Cortex of kidney (tissue), 1 donor: ENCODE measurements around the gene CLEC4G.
"Not testable (repeated sequence)": the region's sequence is repeated elsewhere in the genome, so short reads cannot be mapped to it uniquely, and the experiment has no call there.

Experiments used
- DNase-seq: peaks from one replicate; lab custom pipeline; 2025; lab: John Stamatoyannopoulos, UW

CLEC4G gene

DNA sequence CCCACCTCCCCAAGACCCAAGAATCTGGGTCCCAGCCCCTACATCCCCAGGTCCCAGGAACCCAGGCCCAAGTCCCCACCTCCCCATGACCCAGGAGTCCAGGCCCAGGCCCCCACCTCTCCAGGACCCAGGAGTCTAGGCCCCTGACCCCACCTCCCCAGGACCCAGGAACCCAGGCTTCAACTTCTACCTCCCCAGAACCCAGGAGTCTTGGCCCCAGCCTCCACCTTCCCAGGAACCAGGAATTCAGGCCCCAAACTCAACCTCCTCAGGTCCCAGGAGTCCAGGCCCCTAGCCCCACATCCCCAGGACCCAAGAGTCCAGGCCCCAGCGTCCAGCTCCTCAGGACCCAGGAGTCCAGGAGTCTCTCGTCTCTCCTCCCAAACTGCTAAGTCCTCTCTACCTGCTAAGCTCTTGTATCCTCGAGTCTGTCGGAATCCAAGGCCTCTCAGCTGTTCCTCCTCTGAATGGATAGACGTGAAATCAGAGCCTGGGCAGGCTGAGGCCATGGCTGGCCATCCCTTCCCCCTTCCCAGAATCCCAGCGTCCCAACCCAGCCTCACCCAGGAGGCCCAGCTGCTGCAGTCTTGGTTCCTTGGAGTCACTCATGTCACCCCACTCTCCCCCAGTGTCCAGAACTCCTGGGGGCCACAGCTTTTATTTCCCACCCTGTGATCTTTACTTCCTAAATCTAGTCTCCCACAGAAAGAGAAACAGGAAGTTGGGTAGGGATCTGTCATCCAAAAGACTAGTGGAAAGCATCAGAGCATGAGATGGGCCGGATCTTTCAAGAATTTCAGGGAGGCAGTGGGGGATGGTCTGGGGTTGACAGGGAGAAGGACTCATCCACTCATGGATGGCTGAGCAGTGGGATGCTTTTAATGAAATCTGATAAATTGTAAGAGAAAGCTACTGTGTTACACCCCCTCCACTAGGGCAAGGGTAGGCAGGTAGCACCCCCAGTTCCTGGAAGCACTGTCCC, 15.3 kb upstream of the CLEC4G start, which contains the start of gene CD209:
CD209 (minus strand) TSS at position 632 of the 982 bp plus-strand sequence; CDS start at position 609, 23 bp downstream.
- DNase-seq: no peak

DNA sequence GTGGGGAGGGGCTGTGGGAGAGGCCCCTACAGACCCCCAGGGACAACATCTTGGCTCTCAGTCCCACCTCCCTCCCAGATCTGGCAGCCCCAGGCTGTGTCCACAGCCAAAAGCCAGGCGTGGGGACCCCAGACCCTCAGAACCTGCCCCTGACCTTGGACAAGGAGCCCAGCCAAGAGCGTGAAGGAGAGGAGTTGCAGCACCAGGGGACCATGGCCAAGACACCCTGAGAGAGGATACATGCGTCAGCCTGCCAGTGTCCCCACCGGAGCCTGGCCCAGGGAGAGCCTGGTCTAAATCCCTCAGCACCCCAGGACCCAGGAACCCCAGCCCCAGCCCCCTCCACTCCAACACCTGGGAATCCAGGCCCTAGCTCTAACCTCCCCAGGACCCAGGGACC, 14.4 kb upstream of the CLEC4G start:
- not testable (repeated sequence) for DNase-seq

DNA sequence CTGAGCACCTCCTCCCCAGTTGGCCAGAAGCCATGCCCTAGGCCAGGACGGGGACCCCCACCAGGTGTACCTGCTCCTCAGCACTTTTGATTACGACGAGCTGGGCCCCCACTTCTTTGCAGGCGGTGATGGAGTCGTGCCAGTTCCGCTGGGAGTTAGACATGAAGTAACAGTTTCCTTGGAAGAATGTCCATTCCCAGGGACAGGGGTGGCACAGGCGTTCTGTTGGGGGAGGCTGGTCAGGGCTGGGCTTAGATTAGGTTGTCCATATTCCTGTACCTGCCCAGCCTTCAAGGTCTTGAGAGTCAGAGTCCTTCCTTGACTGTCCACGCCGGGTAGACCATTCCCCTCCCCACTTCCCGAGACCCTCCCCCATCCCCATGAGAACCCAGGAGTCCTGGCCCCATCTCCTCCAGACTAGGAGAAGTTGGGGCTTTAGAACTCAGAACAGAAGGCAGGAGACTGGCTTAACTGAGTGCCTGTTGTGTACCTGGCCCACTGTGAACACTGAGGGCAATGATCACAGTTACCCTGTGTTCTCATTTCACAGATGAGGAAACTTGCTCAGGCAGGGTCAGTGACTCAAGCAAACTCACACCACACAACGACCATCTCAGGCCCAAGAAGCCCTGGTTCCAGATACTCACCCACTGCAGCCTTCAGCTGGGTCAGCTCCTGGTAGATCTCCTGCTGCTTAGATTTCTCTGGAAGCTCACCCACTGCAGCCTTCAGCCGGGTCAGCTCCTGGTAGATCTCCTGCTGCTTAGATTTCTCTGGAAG, 13.2 kb upstream of the CLEC4G start:
- DNase-seq: no peak

DNA sequence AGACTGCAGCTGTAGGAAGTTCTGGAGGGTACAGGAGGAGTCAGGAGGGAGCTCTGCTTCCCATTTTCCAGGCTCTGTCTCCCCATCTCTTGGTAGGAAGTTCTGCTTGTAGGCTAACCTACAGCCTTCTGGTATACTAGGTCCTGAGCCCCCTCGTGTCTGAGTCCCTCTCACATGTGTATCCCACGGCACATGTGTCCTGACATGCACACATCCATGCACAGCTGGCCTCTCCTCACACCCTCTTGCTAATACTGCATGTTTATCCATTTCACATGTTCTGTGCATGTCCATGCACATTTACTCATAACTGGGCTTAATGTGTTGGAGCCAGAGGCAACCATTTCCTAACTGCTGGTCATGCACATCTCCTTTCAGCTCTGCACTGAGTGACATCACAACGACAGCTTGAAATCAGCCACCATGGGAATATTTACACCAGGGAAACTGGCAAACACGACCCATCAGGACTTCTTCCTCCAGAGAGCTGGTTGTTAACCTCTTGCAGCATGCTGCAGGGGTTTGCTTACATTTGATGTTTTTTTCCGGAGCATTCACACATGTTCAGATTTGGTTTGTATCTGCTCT, 12.4 kb upstream of the CLEC4G start:
- DNase-seq: no peak

DNA sequence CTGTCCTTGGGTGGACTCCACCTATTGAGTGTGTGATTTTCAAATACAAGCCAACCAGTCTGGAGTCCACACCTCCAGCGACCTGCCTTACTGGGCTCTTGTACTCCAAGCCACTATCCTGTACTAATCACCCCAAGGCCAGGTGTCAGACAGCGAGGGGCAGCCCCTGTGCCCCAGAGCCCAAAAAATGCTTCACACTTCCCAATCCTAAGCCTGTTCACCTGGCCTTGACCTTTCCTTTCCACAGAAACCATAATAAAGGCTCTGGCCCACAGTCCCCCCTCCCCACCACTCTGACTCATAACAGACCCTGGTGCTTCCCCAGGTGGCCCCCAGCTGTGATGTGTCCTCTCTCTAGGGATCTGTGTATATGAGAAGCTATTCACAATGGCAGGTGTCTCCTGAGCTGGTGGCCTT, 11.5 kb upstream of the CLEC4G start:
- DNase-seq: no peak

DNA sequence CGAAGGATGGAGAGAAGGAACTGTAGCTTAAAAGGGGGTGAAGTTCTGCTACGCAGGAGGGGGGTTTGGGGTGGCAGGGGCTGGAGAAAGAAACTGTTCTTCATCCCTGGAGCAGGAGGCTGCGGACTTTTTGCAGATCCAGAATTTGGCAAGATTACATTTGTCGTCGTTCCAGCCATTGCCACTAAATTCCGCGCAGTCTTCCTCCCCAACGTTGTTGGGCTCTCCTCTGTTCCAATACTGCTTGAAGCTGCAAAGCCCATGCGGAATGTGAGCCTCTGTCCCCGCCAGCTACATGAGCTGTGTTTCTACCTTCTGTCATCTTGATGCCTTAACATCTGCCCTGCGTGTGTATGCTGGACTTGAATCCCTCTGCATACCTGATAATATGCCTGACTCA, 11.1 kb upstream of the CLEC4G start:
- DNase-seq: no peak

DNA sequence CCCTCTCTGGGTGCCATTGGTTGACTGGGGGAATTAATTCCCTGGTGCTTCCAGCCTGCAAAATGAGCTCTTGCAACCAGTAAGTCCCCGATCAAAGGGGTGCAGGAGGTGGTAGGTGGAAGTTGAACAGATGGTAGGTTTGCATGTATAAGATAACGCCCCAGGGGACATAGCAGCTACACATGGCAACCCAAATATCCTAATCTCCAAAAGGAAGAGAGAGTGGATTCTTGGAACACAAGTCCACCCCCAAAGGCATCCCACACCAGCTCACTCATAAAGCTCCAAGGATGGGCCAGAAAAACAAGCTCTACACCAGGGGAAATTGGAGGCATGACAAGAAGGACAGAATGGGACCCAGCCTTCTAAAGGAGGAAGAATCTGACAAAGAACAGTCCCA, 10.7 kb upstream of the CLEC4G start:
- DNase-seq: no peak

DNA sequence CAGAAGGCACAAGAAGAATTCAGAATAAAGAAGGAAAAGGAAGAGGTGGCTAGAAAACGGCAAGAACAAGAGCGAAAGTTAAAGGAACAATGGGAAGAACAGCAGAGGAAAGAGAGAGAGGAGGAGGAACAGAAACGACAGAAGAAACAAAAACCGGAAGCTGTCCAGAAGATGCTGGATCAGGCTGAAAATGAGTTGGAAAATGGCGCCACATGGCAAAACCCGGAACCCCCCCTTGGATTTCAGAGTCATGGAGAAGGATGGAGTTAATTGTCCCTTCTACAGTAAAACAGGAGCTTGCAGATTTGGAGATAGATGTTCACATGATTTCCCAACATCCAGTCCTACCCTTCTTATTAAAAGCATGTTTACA, 8.8 kb upstream of the CLEC4G start:
- DNase-seq: no peak

DNA sequence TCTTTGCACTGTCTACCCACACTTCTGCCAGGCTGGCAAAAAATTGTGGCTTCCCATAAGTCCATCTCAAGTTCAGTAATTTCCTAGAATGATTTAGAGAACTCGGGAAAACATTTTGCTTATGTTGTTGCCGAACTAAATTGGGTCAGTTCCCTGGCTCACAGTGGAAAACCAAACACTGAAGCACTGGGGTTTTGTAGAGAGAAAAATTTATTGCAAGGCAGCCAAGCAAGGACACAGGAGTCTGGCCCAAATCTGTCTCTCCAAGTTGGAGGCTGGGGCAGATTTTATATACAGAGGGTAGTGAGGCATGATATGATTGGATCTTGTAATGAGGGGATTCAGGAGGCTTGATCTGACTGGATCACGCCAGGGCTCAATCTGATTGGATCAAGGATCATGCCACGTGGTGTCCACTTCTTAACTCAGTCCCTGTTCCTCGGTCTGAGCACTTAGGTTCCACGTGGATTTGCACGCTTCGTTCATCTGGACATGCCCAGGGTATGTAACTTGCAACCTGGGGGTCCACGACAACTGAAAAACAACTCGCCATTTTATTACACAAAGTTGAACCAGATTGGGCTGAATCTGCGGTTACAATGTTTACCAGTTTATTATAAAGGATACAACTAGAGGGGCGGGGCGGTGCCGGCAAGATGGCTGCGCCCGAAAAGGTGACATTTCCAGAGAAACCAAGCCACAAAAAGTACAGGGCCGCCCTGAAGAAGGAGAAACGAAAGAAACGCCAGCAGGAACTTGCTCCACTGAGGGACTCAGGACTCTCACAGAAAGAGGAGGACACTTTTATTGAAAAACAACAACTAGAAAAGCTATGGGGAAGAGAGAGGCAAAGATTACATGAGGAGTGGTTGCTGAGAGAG, 8.1 kb upstream of the CLEC4G start:
- no peak for DNase-seq

DNA sequence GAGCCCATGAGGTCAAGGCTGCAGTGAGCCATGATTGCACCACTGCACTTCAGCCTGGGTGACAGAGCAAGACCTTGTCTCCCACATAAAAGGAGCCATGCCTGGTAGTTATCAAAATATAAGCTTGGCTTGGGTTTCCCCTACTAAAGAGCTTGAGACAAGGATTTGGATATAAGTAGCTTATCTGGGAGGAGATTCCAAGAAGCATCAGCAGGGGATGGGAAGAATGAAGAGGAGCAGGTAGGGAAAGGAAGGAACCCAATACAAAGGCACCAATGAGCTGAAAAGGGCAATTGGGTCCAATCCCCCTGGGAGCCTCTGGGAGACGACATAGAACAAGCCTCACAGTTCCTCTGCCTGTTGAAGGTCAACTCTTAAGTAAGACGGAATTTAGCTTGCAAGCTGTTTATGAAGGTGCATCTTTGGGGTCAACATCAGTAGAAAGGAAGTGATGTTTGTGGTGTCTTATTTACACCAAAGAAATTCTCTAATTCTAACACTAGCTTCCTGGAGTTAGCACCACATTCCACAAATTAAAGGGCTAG, 7.4 kb upstream of the CLEC4G start:
- no peak for DNase-seq

DNA sequence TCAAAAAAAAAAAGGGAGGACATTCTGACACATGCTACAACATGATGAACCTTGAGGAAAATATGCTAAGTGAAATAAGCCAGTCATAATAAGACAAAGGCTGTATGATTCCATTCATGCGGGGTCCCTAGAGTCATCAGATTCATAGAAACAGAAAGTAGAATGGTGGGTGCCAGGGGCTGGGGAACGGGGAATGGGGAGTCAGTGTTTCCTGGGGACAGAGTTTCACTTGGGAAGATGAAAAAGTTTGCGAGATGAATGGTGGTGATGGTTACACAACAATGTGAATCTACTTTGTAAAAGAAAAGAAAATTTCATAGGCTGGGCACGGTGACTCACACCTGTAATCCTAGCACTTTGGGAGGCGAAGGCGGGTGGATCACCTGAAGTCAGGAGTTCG, 6.1 kb upstream of the CLEC4G start:
- no peak for DNase-seq

DNA sequence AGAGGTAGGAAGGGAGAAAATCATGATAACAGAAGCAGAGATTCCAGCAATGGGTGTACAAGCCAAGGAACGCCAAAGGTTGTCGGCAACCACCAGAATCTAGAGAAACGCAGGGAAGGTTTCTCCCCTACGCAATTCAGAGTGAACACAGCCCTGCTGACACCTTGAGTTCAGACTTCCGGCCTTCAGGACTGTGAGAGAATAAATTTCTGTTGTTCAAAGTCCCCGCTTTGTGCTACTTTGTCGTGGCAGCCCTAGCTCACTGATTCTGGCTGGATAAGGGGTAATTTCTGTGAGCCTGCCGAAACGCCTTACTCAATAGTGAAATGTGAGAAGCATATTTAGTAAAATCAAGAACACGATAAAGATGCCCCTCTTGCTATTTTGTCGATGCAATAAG, 5.3 kb upstream of the CLEC4G start:
- no peak for DNase-seq

DNA sequence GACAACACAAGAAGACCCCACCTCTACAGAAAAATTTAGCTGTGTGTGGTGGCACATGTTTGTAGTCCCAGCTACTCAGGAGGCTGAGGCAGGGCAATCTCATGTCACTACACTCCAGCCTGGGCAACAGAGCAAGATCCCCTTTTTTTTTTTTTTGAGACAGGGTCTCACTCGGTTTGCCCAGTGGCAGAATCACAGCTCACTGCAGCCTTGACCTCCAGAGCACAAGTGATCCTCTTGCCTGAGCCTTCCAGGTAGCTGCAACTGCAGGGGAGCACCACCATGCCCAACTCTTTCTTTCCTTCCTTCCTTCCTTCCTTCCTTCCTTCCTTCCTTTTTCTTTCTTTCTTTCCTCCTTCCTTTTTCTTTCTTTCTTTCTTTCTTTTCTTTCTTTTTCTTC, 4.2 kb upstream of the CLEC4G start:
- DNase-seq: no peak

DNA sequence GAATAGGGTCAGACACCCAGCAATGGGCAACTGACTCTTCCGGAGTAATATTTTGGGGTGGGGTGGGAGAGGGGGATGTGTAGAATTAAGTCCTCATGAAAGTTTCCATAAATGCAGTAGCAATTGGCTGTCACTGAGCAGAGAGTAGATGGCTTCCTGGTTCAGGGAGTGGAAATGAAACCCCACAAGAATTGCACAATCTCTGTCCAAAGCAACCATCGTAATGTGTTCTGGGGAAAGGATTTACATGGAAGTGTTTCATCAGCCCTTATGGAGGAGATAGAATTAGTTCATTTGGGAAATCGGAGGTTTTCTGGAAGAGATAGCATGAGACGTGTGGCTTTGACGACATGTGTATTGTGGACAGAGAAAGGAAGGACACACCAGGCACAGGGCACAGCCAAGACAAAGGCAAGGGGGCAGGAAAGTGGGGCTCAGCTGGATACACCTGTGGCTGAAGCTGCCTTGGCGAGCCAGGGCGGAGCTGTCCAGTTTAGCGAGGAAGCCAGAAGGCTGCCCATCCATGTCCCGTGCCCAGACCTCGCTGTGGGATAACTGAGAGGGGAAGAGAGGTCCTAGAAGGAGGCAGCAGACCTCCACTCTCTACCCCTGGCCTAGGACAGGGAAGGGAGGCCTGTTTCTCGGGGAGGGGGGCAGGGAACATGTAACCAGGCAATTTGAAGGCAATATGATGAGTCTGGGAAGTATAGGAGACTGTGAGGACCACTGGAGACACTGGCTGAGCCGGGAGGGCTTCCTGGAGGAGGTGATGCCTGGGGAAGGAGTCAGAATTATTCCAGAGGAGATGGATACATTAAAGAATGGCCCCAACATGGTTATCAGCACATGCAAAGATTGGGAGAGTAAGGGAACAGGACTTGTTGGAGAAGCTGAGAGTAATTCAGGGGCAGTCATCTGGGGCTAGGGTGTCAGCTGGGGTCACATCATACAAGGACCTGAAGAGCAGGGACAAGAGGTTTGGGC, 2.6 kb upstream of the CLEC4G start:
- DNase-seq: no peak

DNA sequence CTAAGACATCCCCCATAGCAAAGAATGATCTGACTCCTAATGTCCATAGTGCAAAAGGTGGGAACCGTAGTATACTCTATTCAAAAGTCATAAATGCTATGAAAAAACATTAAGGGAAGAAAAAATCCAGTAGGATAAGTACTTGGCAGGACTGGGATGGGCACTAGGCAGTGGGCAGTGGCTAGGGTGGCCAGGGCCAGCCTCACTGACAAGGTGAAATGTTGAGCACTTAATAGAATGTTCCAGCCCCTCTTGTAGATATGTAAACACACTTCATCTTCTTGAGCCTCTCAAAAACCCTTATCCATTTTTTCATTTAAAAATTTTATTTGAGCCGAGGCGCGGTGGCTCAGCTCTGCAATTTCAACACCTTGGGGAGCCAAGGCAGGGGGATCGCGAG, 1.5 kb upstream of the CLEC4G start:
- DNase-seq: no peak

DNA sequence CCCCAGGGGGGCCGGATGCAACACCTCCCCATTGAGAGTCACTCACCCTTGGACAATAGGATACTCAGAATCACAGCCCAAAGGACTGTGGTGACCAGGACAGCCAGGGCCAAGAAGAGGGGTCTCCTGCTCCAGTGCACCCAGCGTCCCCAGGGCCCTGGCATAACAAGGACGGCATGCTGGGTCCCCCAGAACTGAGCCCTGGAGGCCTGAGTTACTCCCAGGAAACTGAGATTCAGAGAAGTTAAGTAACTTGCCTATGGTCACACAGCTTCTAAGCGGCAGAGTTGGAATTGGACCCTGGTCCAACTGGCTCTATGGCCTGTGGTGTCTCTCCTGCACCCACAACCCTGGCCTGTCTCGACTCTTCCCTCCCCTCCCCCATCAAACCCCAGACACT, 295 bp downstream of the CLEC4G start:
- DNase-seq: no peak

DNA sequence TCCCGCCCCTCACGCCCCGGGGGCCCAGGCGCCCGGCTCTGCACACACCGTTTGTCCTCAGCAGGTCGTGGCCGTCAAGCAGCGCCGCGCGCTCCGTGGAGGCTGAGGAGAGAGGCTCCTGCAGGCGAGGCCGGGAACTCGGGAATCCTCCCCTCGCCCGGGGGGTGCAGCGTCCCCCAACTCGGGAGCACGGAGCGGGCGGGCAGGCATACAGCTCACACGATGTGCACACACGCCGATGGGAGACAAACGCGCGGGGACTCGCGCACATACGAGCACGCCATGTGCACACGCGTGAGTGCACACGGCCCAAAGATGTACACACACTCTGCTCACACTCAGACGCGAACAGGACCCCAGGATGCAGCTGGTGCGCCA, 703 bp downstream of the CLEC4G start:
- DNase-seq: no peak

DNA sequence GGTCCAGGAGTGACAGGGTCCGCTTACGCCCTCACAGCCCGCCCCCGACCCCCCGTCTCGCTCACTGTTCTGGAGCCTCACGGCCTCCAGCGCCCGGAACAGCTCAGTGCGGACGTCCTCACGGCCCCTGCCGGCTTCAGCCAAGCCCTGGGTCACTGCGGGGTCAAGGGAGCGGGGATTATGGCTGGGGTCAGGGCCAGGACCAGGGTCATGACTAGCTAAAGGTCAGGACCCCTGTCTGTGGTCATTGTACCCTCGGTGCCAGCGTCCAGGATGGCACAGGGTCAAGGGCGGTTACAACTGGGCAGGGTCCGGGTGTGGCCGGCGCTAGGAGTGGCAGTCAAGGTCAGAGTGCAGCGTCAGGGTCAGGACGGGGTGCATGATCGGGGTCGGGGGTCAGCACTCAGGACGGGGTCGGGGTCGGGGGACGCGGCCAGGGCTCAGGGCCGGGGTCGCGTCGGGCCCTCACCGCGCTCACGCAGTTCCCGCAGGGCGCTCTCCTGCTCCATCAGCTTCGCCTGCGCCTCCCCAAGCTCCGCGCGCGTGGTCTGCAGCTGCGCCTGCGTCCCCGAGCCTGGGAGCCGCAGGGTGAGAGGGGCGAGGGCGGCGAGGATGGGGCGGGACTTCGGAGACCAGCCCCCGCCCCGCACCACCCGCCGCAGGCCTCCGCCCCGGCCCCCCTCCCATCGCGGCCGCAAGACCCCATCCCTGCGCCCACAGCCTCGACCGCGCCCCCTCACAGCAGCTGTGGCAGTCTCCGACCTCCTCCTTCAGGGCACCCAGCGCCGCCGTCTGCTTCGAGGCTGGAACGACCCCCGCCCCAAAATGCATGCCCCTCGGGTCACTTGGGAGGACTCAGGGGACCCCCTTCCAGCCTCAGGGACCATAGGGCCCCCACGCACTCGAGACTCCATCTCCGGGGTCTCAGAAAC, 1.4 kb downstream of the CLEC4G start:
- no peak for DNase-seq

DNA sequence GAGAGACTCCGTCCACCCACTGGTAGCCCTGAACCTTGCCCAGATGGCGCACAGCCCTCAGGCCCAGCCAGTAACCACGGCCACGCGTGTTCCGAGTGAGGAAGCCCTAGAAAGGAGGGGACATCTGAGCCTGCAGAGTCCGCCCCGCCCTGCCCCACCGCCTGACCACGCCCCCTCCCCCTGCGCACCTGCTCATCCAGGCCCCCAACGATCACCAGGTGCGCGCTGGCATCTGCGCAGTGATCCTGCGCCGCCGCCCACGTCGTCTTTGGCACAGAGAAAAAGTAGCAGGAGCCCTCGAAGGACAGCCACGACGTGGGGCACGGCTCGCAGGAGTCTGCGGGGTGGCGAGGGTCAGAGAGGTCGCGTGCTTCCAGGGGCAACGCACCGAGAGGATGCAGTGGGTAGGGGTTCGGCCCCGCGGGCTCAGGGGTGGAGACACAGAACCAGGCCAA, 2.1 kb downstream of the CLEC4G start:
- no peak for DNase-seq
